ENCODE results near the gene RASAL2.
A peak's percentile ranks its signal among the peaks of the same experiment; 100 is the strongest.
"Not testable (repeated sequence)": the region's sequence is repeated elsewhere in the genome, so short reads cannot be mapped to it uniquely, and the experiment has no call there.

The RASAL2 gene

GRCh38 chr1:178072326-178072725, 21.6 kb upstream of the RASAL2 start:
- DNase-seq: no peak

- DNase-seq: no peak
Observed at GRCh38 chr1:178075333-178075732, 18.6 kb upstream of the RASAL2 start.

GRCh38 chr1:178076607-178077006, 17.3 kb upstream of the RASAL2 start:
- no peak for DNase-seq

DNA sequence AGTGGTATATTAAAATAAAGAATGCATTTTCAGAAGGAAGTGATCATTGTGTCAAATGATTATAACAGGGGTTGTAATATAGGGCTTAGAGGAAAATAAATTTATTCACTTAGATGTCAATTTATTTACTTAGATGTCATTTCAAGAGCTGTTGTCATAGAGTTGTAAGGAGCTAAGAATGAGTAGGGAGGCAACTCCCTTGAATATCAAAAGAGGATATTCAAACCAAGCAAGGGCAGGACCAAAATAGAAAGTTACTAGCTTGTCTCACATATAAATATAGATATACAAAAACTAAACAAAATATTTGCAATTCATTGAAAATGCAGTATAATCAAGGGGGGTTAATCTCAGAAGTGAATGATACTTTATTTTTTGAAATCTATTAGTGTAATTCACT, 16.0 kb upstream of the RASAL2 start:
- DNase-seq: no peak

- no peak for DNase-seq
Observed at GRCh38 chr1:178086294-178086693, 7.6 kb upstream of the RASAL2 start.

- no peak for DNase-seq
Observed at GRCh38 chr1:178086766-178087165, 7.1 kb upstream of the RASAL2 start.

DNA sequence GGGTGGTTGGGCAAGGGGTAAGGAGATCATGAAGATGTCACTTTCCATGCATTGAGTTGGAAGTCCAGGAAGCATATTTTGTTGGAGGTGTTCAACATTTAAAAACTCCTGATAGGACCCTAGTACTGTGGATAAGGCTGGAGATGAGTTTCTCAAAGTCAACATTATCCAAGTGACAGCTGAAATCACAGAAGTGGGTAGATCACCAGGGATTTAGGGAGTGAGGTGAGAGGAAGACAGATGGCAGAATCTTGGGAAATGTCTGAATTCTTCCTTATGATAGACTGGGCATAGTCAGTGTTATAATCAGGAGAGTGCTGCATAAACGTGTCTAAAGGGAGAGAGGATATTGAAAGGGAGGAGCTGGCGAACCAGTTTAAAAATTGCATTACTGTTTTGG, 5.3 kb upstream of the RASAL2 start:
- no peak for DNase-seq

- DNase-seq: not testable (repeated sequence)
Observed at GRCh38 chr1:178091454-178091853, 2.5 kb upstream of the RASAL2 start.

GRCh38 chr1:178091986-178092745, 1.7 kb upstream of the RASAL2 start:
- DNase-seq: no peak

GRCh38 chr1:178092878-178093493, 918 bp upstream of the RASAL2 start:
- DNase-seq: no peak

DNA sequence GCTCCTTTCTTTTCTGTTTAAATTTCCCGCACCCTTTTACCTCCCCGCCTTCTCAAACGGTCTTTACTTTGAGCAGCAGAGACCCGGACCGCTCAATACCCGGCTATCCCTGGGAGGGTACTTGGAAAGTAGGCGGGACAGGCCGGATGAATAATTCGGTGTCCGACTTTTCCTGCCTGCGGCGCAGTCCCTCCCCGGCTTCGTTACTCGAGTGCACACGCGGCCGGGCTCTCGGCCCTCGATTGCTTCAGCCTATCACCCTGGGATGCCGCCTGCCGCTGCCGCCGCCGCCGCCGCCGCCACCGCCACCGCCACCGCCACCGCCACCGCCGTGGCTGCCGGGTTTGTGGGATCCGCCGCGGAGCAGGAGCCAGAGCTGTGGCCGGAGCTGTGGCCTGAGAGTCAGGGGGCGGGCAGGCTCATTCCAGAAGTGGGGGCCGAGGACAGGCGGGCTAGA, 382 bp upstream of the RASAL2 start:
- peak; percentile 66 for DNase-seq

DNA sequence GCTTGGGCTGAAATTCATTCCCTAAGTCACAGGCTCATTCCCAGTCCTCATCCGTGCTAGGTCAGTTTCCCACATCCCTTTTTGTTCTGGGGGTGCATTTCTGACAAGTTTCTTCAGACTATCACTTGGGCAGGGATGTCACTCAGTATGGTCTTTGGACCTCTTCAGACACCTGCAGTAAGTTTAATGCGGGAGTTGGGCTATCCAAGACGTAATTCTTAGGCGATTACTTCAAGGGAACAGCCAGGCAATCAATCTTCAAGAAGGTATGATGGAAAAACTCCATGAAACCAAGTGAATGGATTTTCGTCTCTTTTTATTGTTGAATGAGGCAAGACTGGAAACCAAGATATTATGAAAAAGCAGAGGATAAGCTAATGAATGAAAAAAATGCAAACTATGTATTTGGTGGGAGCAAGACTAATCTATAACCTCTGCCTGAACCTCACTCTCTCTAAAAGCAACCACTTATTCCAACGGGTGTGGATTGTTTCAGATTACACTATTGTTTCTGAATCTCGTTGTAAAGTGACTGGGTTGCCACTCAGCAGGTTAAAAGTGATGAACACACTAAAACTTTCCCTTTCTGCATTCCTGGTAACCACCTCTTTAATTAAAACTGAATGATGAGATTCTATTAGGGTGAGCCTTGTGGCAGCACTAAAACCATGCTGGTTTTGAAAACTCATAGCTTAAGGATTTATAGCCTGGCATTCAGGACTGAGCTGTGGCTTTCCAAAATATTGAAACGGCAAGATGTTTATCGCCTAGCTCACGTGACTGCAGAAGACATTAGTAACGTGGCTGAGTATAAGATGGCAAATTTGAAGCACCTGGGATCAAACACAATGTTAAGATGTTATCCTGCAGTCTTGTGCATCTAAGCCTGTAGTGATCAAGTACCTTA, 1.1 kb downstream of the RASAL2 start:
- no peak for DNase-seq

DNA sequence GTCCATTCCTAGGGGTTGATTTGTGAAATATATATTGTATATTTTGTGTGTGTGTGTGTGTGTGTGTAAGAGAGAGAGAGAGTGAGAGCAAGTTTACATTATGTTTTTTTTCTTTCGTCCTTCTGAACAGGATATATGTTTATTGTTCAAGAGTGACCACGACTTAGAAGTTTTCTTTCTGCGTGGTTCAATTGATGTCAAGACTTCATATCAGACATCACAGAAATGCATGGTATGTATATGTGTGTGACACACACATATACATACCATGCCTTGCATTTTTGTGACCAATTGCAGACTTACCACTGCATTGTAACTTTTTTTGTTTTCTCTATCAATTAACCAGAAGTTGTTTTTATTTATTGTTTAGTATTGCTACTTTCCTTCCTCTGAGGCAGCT, 2.5 kb downstream of the RASAL2 start:
- DNase-seq: no peak

DNA sequence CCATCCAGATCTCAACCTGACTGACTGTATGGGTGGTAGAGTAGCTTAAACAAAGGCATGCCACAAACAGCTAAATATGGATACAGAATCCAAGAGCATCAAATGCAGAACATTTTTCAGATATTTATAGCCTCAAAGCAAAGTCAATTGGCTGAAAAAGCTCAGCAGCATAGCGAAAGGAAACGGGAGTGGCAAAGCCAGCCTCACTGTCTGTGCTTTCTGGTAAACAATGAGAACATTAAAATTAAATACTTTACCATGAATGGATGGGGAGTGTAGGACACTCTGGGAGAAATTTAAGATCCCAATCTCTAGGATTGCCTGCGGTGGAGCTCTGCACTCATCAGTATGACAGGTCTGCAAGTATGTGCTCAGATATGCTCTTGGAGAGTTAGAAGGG, 4.4 kb downstream of the RASAL2 start:
- DNase-seq: no peak

- DNase-seq: no peak
Observed at GRCh38 chr1:178101266-178101630, 7.3 kb downstream of the RASAL2 start.

- no peak for DNase-seq
Observed at GRCh38 chr1:178101654-178102053, 7.8 kb downstream of the RASAL2 start.

DNA sequence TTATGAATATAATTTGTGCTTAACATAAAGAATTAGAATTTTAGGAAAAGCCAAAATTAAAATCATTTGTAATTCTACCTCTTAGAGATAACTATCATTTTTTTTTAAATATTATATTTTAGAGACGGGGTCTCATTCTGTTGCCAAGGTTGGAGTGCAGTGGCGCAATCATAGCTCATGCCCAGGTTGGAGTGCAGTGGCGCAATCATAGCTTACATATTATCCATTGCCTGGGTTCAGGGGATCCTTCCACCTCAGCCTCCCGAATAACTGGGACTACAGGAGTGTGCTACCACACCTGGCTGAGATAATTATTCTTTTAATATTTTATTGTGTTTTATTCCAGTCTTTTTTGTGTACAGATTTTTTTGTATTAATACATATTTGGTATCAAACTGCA, 8.3 kb downstream of the RASAL2 start:
- no peak for DNase-seq

DNA sequence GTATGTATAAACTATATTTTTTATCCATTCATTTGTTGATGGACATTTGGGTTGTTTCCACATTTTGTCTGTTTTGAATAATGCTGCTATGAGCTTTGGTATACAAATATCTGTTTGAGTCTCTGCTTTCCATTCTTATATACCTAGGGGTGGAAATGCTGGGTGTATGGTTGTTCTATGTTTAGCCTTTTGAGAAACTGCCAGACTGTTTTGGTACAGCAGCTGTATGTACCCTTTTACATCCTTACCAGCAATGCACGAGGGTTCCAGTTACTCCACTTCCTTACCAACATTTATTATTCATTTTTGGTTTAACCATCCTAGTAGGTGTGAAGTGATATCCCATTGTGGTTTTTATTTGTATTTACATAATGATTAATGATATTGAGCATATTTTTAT, 13.9 kb downstream of the RASAL2 start:
- no peak for DNase-seq

GRCh38 chr1:178109348-178110143, 15.6 kb downstream of the RASAL2 start:
- no peak for DNase-seq

DNA sequence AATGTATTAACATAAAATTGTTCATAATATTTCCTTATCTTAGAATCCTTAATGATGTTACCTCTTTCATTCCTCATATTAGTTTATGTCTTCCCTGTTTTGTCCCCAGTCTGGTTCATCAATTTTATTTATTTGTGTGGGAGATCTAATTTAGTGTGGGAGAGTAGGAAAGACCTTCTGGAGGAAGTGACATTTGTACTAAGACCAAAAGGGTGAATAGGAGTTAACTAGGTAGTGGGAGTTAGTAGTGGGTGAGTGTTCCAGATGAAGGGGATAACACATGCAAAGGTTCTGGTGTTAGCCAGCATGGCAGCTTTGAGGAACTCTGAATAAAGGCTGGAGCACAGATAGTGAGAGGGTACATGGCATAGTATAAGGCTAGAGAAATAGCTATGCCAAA, 21.4 kb downstream of the RASAL2 start:
- no peak for DNase-seq

GRCh38 chr1:178118524-178118923, 24.6 kb downstream of the RASAL2 start:
- DNase-seq: no peak

DNA sequence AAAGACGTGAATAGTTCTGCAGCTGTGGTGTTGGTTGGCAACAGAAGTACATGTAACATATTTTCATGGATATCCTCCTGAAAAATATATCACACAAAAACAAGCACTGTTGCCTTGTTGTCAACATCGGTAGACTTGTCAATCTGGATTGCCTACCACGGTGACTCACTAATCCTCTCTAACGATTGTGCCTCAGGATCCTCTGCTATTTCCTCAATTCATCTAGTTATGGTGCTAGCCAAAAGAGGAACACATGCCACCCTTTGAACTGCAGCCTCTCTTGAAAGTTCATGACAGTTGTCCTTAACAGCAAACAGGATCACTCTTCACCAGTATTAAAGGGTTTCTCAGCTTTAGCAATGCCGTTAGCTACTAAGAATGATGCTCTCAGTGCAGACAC, 25.7 kb downstream of the RASAL2 start:
- no peak for DNase-seq

GRCh38 chr1:178120088-178120487, 26.2 kb downstream of the RASAL2 start:
- no peak for DNase-seq
